Hematopoietic multipotent progenitor cell treated with erythropoietin and hydrocortisone succinate and interleukin-3 and kit ligand, for 4 days (in vitro differentiated cells): ENCODE results near the gene CD74.
"Not testable (repeated sequence)": the region's sequence is repeated elsewhere in the genome, so short reads cannot be mapped to it uniquely, and the experiment has no call there.

Experiments used
- DNase-seq: peaks from one replicate; pipeline ENCODE4 v3.0.0-alpha.2; 2015

CD74 gene

GRCh38 chr5:150440948-150441812 lies 28.5 kb upstream of the CD74 start:
- peak; percentile 52 for DNase-seq

DNA sequence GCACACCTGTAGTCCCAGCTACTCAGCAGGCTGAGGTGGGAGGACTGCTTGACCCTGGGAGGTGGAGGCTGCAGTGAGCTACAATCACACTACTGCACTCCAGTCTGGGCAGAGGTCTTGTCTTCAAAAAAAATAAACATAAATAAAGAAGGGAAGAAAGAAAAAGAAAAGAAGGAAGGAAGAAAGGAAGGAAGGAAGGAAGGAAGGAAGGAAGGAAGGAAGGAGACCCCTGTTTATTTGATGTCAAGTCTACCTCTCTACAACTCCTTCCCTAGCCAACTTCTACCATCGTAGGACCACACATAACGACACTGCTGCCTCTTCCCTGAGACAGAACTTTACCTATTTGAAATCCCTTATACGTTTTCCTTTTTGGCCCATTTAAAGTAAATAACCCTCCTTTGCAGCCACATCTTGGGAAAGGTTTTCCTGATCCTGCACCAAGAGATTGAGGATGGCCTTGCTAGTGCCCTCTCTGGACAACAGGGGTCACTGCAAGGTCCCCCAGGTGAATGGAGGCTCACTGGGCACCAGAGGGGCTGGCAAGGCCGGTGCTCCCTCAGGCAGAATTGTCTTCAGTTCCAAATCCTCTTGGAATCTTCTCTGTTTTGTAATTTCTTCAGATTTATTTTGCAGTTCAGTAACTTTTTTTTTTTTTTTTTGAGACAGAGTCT lies 26.3 kb upstream of the CD74 start:
- DNase-seq, result peak; percentile 58

DNA sequence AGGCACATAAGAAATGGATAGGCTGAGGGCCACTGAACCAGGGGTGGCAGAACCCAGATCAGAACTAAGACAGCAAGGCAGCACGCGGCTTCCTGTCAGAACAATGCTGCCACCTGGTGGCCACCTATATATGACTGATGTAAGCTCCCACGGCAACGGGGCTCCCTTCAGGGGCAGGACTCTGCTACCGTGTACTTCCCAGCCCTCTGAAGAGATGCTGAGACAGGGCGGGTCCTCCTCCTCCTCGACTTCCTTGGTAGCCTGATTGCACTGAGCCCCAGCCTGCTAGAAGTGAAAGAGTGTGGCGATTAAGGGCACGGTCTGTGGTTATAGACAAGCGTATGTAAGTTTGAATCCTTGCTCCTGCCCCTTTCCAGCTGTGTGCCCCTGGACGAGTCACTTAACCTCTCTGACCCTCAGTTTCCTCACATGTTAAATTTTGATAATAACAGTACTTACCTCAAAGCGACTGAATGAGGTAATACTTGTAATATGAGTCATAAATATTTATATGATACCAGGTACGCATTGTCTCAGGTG lies 23.5 kb upstream of the CD74 start:
- peak; percentile 95 for DNase-seq

DNA sequence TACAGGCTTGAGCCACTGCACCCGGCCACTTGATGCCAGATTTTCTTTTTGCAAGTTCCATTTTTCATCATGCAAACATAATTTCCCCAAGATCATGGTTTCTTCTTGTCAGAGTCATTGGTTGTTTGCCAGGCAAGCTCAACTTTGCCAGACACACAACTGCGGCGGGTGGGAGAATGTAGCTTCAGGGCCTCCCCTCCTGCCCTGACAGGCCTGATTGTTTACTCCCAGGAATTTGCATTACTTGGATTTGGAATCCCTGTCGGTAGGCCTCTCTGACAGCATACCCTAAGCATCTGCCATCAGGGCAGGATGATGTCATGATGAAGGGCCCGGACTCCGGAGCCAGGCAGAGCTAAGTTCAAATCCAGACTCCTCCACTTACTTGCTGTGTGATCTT lies 21.8 kb upstream of the CD74 start:
- DNase-seq, result no peak

DNA sequence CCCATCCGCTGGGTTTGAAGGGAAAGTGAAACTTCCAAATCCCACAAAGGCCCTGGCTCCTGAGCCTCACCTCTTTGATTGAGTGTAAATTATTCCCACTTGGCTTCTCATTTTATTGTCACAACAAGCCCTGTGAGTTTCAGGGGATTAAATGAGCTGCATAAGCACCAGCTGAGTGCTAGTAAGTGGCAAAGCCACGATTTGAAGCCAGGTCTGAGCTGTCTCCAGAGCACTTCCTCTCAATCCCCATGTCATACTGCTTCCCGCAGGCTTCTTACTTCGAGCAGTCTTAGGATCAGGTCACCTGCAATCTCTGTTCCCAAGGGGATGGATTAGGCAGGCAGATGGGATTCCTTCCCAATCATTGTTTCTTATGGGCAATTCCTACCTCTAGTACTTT lies 18.9 kb upstream of the CD74 start:
- no peak for DNase-seq

GRCh38 chr5:150431048-150431447 lies 18.3 kb upstream of the CD74 start:
- no peak for DNase-seq

GRCh38 chr5:150429410-150429873 lies 16.7 kb upstream of the CD74 start:
- DNase-seq, result no peak

- DNase-seq, result no peak
Observed at GRCh38 chr5:150428978-150429377, 16.3 kb upstream of the CD74 start.

GRCh38 chr5:150428106-150428876 lies 15.6 kb upstream of the CD74 start:
- no peak for DNase-seq

DNA sequence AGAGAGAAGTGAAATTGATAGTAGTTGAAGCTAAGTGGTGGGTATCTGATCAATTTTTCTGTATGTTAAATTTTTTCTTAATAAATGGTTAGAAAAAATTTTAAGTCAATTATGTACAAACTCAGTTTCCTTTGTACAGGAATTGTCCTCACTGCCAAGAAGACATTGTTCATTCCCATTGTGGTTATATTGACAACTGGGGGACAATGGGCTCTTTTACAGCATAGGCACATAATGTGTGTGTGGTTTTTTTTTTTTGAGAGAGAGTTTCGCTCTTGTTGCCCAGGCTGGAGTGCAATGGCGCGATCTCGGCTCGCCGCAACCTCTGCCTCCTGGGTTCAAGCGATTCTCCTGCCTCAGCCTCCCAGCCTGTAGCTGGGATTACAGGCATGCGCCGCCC lies 13.5 kb upstream of the CD74 start:
- DNase-seq, result not testable (repeated sequence)

DNA sequence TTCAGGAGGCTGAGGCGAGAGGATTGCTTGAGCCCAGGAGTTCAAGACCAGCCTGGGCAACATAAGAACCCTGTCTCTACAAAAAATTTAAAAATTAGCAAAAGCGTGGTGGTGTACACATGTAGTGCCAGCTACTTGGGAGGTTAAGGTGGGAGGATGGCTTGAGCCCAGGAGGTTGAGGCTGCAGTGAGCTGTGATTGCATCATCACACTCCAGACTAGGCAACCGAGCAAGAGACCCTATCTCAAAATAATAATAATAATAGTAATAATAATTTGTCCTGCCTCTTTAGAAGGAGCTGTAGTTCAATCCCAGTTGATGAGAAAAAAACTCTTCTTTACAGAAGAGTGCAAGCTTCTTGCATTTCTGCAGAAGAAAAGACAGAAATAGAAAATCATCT lies 10.0 kb upstream of the CD74 start:
- no peak for DNase-seq

- no peak for DNase-seq
Observed at GRCh38 chr5:150422075-150422474, 9.4 kb upstream of the CD74 start.

DNA sequence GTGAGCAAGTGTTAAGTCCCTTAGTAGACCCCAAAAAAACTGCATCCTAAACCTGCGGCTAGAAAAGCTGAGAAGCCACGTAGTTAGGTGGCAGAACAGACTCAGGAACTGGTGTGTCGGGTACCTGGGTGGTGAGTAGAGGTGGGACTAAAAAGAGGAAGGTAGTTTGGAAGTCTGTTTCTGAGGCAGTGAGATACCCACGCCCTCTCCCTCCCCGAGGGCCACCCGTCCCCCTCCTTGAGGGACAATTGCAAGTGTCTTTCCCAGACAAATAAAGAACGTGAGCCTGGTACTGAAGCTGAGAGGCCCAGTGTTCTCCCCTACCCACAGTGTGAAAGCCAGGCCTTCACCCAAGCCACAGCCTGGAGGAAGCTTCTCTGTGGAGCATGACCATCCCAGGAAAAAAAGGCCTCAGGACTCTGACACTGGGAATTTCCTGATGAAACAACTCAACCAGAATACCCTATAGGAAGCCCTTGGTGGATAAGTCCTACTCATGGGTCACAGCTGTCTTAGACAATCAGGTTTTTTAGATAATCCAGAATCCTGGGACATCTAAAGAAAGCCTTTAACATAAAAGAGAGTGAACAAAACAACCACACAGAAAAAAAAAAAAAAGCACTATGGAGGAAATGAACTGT lies 7.0 kb upstream of the CD74 start:
- peak; percentile 44 for DNase-seq

DNA sequence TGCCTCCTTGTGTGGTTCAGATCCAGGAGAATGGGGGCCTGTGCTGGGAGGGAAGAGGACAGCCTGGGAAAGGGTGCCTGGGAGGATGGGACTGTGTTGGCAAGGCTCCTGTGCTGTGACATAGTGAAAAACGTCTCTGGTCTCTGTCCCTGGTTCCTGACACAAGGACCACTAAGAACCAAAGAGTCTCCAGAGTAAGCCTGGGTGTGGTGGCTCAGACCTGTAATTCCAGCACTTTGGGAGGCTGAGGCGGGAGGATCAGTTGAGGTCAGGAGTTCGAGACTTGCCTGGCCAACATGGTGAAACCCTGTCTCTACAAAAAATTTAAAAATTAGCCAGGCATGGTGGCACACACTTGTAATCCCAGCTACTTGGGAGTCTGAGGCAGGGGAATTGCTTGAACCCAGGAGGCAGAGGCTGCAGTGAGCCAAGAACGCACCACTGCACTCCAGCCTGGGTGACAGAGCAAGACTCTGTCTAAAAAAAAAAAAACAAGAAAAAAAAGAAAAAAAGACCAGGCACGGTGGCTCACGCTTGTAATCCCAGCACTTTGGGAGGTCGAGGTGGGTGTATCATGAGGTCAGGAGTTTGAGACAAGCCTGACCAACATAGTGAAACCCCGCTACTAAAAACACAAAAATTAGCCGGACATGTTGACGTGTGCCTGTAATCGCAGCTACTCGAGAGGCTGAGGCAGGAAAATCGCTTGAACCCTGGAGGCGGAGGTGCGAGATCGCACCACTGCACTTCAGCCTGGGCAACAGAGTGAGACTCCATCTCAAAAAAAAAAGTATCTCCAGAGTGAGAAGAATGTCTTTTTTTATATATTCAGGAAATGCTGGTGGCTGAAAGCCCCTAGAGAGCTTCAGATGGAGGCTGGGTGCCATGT lies 1.4 kb upstream of the CD74 start:
- not testable (repeated sequence) for DNase-seq

GRCh38 chr5:150413176-150413901 lies 629 bp upstream of the CD74 start:
- no peak for DNase-seq

GRCh38 chr5:150411245-150411979 lies 1.3 kb downstream of the CD74 start:
- peak; percentile 91 for DNase-seq

GRCh38 chr5:150410524-150411244 lies 2.0 kb downstream of the CD74 start:
- peak; percentile 97 for DNase-seq

DNA sequence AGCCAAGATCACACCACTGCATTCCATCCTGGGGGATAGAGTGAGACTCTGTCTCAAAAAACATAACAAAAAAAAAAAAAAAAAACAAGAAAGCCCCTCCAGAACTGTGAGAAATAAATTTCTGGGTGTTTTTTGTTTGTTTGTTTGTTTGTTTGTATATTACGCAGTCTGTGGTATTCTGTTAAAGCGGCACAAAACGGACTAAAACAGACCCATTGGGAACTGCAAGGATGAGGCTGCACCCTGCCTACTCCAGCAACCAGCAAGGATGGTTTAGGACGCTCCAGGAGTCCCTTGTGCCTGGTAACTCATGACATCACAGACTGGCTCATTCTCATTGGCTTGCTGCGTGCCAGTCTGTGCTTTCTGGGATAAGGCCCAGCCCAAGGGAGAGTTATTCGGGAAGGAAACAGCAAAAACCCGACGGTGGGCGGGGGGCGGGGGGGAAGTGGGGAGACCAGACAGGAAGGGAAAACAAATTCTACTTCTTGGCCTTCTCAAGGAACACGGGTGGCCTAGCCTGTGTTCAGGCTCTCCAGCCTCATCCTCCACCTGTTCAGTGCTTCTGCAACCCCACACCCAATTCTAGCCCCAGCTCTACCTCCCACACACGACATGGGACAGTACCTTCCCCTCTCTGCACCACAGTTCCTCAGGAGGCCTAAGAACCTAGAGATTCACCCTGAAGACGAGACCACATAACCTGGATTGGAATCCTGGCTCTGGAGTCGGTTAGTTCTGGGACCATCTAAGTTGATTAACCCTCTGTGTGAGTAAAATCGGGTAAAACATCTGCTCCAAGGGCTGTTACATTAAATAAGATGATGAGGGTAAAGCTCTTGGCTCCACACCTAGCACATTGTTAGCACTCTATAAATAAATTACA lies 2.8 kb downstream of the CD74 start:
- peak; percentile 94 for DNase-seq
